Naive thymus-derived CD8-positive, alpha-beta T cell (primary cell): ENCODE results near the gene EFNA4. TPM values are rescaled to one million over a fixed set of nuclear protein-coding genes. Genes with fewer than 3 reads are reported as not detected.

Source experiments
- ATAC-seq, 2 donors: fragments of 150-1000 bp; cut with Tn5 transposase in 1 of 2; sonication (Bioruptor Pico), chemical (Tn5 transposase) in 1 of 2; 1 replicate in 1 of 2; 2 replicates in 1 of 2; pipeline ENCODE4 v1.10.0; 2021; ENCODE audit warnings: mild to moderate bottlenecking in 2 of 2, moderate library complexity in 2 of 2
- POLR2A ChIA-PET: fragments of 350-600 bp; sonication (Branson Sonifier 250); formaldehyde crosslinking; loops from one replicate; lab custom pipeline; 2021; ENCODE audit warnings: antibody characterized with exemption; lab: Charles Lee
- DNase-seq, 10 donors: peaks; one replicate each; pipeline versions ENCODE4 v3.0.0 to v3.0.0-alpha.2; 2020 to 2022
- H3K27ac Mint-ChIP-seq, 10 donors: one replicate each; pipeline ENCODE4 v1.8.0; 2020 to 2022; ENCODE audit warnings: mild to moderate bottlenecking in 10 of 10, mixed read lengths in 10 of 10, moderate library complexity in 4 of 10, inconsistent platforms in 1 of 10
- H3K27me3 Mint-ChIP-seq, 5 donors: one replicate each; pipeline ENCODE4 v1.8.0; 2021 to 2022; ENCODE audit warnings: mixed read lengths in 5 of 5
- H3K36me3 Mint-ChIP-seq, 3 donors: one replicate each; pipeline ENCODE4 v1.8.0; 2020 to 2022; ENCODE audit warnings: mixed read lengths in 3 of 3, mild to moderate bottlenecking in 2 of 3, inconsistent platforms in 1 of 3
- H3K4me1 Mint-ChIP-seq, 4 donors: one replicate each; pipeline ENCODE4 v1.8.0; 2021 to 2022; ENCODE audit warnings: mixed read lengths in 4 of 4
- H3K4me3 Mint-ChIP-seq, 10 donors: one replicate each; pipeline ENCODE4 v1.8.0; 2020 to 2022; ENCODE audit warnings: mild to moderate bottlenecking in 10 of 10, mixed read lengths in 10 of 10, moderate library complexity in 6 of 10, inconsistent platforms in 1 of 10
- H3K9me3 Mint-ChIP-seq, 9 donors: one replicate each; pipeline ENCODE4 v1.8.0; 2020 to 2022; ENCODE audit warnings: mixed read lengths in 9 of 9, mild to moderate bottlenecking in 3 of 9, inconsistent platforms in 1 of 9, moderate library complexity in 1 of 9
- polyA plus RNA-seq, 3 donors: library from polyadenylated mRNA; unstranded; fragments of 300-500 nt; fragmentation: Illumina TruSeq; gene quantifications; one replicate each; pipeline ENCODE4 v1.2.3, GENCODE V29; 2021
- total RNA-seq, 8 experiments: library from RNA in 2 of 8; stranded (reverse) in 2 of 8; gene quantifications; one replicate each; pipeline ENCODE4 v1.2.3 and lab custom pipeline; 2021 to 2026

The EFNA4 gene
- total and polyA plus RNA-seq, 5 experiments from 2014 or later, result 1.0 to 5.3 (median 2.6) TPM

GRCh38 chr1:155079487-155080311 lies 16.2 kb downstream of the EFNA4 start:
- POLR2A ChIA-PET, result interaction anchor here (0.5 to 2.8 kb wide), 5 partner anchors 10 to 471 kb away, joined by 4 to 14 read pairs (median 7); partner anchors contain the start of gene EFNA4
- DNase-seq (peak in 2 of 10 donors; percentile 22 to 30), ATAC-seq (peak; percentile 24 to 26)
- no peaks in the 10 kb centered on the region for H3K36me3 Mint-ChIP-seq
- H3K4me1 Mint-ChIP-seq, result peaks cover 27 to 48% (median 45%) of the 10 kb centered on the region in 4 donors
- H3K27me3 Mint-ChIP-seq, result peaks cover 22 to 48% (median 30%) of the 10 kb centered on the region in 5 donors
- H3K9me3 Mint-ChIP-seq, result no peaks in the 10 kb centered on the region
- H3K27ac Mint-ChIP-seq, result peak overlapping the region in 9 of 10 donors; percentile 0 to 89 (median 61)
- H3K4me3 Mint-ChIP-seq, result peak overlapping the region; percentile 71 to 91 (median 84)

DNA sequence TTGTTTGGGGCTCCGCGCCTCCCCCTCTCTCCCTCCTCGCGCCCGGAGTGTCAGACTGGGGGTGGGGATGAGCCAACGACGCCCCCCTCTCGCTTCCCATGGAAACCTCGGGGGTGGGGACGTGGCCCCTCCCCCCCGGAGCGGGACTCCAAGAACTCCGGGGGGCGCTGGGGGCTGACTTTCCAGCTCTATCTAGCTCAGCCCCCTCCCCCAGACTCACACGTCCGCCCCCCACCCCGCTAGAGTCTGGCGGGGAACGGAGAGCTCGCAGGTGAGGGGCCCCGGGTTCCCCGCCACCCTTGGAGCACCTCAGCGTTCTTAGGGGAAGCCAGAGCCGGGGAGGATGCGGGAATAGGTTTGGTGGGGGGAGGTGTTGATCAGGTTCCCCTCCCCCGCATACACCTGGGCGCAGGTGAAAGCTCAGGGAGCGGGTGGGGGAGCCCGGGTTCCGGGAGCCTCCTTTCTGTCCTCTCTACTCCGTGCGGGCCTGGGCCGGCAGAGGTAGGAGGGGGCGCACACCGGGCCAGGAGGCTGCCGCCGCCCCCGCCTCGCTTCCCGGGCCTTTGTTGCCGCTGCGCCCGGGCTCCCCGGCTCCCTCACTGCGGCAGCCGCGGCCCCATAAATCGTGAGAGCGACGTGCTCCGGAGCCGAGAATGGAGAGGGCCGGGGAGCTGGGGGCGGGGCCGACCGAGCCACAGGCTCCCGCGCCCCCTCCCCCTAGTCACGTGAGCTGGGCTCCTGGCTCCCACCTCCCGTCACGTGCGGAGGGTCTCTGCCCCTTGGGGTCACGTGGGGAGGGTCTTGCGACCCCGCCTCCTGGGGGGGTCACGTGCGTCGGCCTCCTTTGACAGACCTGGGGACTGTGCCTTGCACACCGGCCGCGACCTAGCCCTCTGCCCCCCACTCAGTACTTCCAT lies 17.0 kb downstream of the EFNA4 start:
- Mint-ChIP-seq H3K4me1 (peaks cover 27 to 56% (median 52%) of the 10 kb centered on the region in 4 donors), H3K27me3 (peaks cover 22 to 53% (median 30%) of the 10 kb centered on the region in 5 donors), H3K4me3 (peak overlapping the region in 9 of 10 donors; percentile 59 to 94 (median 80)), H3K27ac (peak overlapping the region in 1 of 10 donors; percentile 57), H3K9me3 (no peaks in the 10 kb centered on the region), H3K36me3 (no peaks in the 10 kb centered on the region)
- POLR2A ChIA-PET, result interaction anchor here (0.8 to 2.8 kb wide), 9 partner anchors 10 to 972 kb away, joined by 3 to 14 read pairs (median 3); no protein-coding TSS in a partner anchor
- DNase-seq (peak in 4 of 10 donors; percentile 30 to 46 (median 40)), ATAC-seq (no peak)

DNA sequence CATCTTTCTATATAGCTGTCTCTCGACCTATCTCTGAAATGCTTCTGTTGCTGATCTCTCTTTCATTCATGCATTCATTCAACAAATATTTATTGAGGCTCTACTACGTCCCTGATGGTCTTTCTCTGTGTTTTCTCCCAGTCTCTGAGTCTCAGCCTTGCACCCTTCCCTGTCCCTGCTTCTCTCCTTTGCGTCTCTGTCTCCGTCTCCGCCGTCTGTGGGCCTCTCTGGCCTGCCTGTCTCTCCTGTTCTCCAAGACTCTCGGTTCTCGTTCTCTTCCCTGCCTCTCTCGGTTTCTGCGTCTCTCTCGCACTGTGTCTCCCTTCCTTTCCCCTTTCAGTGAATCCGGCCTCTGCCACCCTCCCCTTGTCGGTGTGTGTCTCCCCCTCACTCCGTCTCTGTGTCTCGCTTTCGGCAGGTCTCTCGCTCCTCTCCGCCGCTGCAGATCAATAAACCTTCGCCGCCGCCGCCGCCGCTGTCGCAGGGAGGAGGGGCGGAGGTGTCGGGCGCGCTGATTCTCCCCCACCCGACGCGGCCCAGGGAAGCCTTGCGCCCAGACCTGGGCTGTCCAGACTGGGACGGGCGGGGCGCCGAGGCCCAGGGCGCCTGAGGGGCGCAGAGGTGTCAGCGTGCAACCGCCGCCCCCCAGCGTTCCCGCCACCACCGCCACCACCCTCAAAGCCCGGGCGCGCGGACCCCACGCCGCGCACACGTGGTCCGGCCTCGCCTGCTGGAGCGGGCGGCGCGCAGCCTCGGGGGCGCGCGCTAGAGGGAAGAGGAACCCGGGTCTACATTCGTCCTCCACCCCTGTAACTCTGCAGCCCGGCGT lies 18.1 kb downstream of the EFNA4 start:
- peak in 2 of 10 donors; percentile 34 to 38 for DNase-seq
- H3K36me3 Mint-ChIP-seq, result no peaks in the 10 kb centered on the region

DNA sequence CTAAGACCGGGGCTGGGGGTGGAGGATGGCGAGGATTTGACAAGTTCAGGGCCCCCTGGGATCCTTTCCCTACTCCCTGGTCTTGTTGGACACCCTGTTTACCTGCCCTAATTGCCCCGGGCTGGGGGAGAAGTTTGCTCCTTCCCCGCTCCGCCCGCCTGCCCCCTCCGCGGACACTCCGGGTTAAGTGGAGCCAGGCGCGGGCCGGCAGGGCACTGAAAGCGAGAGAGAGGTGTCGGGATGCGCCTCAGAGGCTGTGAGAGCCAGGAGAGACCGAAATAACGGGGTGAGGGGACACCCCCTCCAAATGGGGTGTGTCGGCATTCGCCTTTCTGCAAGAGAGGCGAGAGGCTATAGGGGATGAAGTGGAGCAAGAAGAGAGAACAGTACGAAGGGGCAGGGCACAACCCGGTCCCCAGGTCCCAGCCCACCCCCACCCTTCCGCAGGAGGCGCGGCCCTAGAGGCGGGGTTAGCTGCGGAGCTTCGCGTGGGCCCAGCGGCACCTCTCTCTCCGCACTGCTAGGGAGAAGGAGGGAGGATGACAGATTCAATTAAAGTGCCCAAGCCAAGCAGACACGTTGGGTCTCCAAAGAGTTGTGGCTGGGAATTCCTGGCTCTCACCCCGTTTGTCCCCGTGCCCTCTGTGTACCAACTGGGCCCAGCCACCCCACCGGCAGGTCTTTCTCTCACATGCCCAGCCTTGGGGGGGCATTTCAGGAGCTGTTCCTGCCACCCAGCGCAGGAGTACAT lies 18.9 kb downstream of the EFNA4 start:
- H3K4me3 Mint-ChIP-seq, result peak overlapping the region in 9 of 10 donors; percentile 20 to 81 (median 56)
- H3K4me1 Mint-ChIP-seq, result peaks cover 28 to 60% (median 55%) of the 10 kb centered on the region in 4 donors
- H3K27ac Mint-ChIP-seq, result peak overlapping the region in 2 of 10 donors; percentile 45 to 79
- ATAC-seq (no peak), DNase-seq (peak in 1 of 10 donors; percentile 23)
- H3K9me3 Mint-ChIP-seq, result no peaks in the 10 kb centered on the region
- H3K36me3 Mint-ChIP-seq, result no peaks in the 10 kb centered on the region
- POLR2A ChIA-PET, result interaction anchor here (0.6 kb wide), 1 partner anchor 19 kb away, joined by 3 read pairs; the partner anchor contains the start of gene EFNA4
- peaks cover 22 to 53% (median 30%) of the 10 kb centered on the region in 5 donors for H3K27me3 Mint-ChIP-seq

More for the DNA sequence above, 18.1 kb downstream of the EFNA4 start:
- peak overlapping the region in 7 of 10 donors; percentile 1 to 79 (median 59) for H3K27ac Mint-ChIP-seq
- peaks cover 22 to 53% (median 30%) of the 10 kb centered on the region in 5 donors for H3K27me3 Mint-ChIP-seq
- peaks cover 30 to 60% (median 55%) of the 10 kb centered on the region in 4 donors for H3K4me1 Mint-ChIP-seq
- peak overlapping the region; percentile 55 to 94 (median 80) for H3K4me3 Mint-ChIP-seq
- POLR2A ChIA-PET, result interaction anchor here (0.6 to 2.8 kb wide), 8 partner anchors 12 to 971 kb away, joined by 3 to 14 read pairs (median 3); partner anchors contain the start of gene EFNA4
- H3K9me3 Mint-ChIP-seq, result no peaks in the 10 kb centered on the region
- no peak for ATAC-seq

DNA sequence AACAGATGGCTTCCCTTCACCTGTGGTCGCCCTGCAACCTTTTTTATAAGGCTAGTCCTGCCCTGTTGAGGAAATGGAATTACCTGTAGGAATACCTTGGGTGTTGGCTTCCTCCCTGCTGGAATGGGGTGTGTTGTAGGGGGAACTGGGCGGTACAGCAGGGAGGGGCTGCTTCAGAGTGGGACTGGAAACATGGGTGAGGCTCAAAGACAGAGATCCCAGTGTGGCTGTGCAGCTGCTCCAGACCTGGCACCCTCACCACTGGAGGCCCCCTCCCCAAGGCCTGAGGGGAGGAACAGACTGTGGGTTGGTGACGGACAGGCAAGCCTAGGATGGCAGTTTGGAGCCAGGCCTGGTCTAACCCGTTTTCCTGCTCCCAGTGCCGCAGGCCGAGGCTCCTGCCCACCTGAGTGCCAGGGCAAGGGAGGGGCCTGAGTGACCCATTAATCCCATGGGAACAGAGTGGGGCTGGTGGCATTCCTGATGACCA lies 19.6 kb downstream of the EFNA4 start:
- H3K4me3 Mint-ChIP-seq, result peak overlapping the region in 7 of 10 donors; percentile 39 to 81 (median 53)
- DNase-seq (no peak), ATAC-seq (no peak)
- peaks cover 22 to 53% (median 30%) of the 10 kb centered on the region in 5 donors for H3K27me3 Mint-ChIP-seq
- H3K4me1 Mint-ChIP-seq, result peaks cover 25 to 57% (median 54%) of the 10 kb centered on the region in 4 donors
- POLR2A ChIA-PET, result interaction anchor here (0.6 to 2.9 kb wide), 2 partner anchors 22 to 222 kb away, joined by 4 to 44 read pairs; partner anchors contain the start of gene EFNA4
- no peak overlapping the region for H3K27ac Mint-ChIP-seq
- no peaks in the 10 kb centered on the region for H3K9me3 Mint-ChIP-seq
- H3K36me3 Mint-ChIP-seq, result no peaks in the 10 kb centered on the region

DNA sequence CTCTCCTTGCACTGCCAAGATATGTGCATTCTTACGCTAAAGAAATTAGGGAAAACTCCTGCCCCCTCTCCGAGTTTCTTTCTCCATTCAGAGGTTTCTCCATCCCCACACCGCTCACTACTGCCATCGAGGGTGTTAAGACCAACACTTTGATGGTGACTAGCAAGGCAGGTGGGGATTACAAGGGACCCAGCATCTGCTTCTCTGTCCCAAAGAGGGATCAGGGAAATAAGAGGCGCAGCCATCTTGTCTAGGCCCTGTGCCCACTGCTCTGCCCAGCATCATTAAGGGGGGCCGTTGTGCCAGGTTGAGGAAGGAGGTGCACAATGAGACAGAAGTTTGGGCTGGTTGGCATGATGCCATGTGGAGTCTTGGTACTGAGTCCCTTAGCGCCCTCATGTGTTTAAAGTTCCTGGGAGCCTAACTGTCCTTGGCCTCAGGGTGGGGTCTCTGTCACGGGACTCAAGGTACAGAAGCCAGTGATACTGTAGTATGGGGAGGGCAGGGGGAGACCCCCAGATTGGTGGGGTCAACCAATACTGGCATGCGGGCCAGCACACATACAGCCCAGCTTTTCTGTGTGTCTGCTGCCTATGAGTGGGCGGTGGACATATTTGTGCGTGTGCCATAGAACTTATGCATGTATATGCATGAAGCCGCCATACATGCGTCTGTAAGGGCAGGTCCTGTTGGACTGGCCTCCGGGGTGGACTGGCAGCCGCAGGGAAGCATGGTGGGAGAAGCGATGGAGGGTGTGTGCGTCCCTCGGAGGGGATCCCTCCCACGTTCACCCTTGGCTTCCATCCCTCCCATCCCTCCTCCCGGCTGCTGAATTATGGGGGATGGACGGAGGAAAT lies 20.6 kb downstream of the EFNA4 start:
- POLR2A ChIA-PET, result interaction anchor here (0.6 to 3.0 kb wide), 18 partner anchors 8 to 723 kb away, joined by 3 to 44 read pairs (median 7); partner anchors contain the start of genes ADAM15, EFNA4, FLAD1 and KRTCAP2
- Mint-ChIP-seq H3K27ac (peak overlapping the region in 6 of 10 donors; percentile 33 to 98 (median 94)), H3K9me3 (no peaks in the 10 kb centered on the region), H3K4me3 (peak overlapping the region; percentile 92 to 99 (median 96)), H3K27me3 (peaks cover 22 to 51% (median 30%) of the 10 kb centered on the region in 5 donors), H3K4me1 (peaks cover 25 to 56% (median 50%) of the 10 kb centered on the region in 4 donors), H3K36me3 (no peaks in the 10 kb centered on the region)
- ATAC-seq (no peak), DNase-seq (no peak)

GRCh38 chr1:155084722-155085503 lies 21.4 kb downstream of the EFNA4 start:
- Mint-ChIP-seq H3K27ac (peak overlapping the region; percentile 85 to 98 (median 94)), H3K36me3 (no peaks in the 10 kb centered on the region), H3K9me3 (no peaks in the 10 kb centered on the region), H3K4me1 (peaks cover 20 to 48% (median 42%) of the 10 kb centered on the region in 4 donors), H3K27me3 (peaks cover 18 to 43% (median 26%) of the 10 kb centered on the region in 5 donors), H3K4me3 (peak overlapping the region; percentile 92 to 99 (median 96))
- ATAC-seq (peak; percentile 79 to 82), DNase-seq (peak; percentile 80 to 99 (median 90))
- POLR2A ChIA-PET, result interaction anchor here (0.6 to 3.0 kb wide), 22 partner anchors 9 to 724 kb away, joined by 3 to 44 read pairs (median 6); partner anchors contain the start of genes ADAM15, EFNA4, FLAD1 and KRTCAP2

GRCh38 chr1:155085504-155086127 lies 22.1 kb downstream of the EFNA4 start:
- ATAC-seq, result peak; percentile 13 to 30
- POLR2A ChIA-PET, result interaction anchor here (0.6 to 3.0 kb wide), 13 partner anchors 20 to 148 kb away, joined by 3 to 44 read pairs (median 8); partner anchors contain the start of genes ADAM15, EFNA4, FLAD1 and KRTCAP2
- no peaks in the 10 kb centered on the region for H3K9me3 Mint-ChIP-seq

More at GRCh38 chr1:155085504-155086127, 22.1 kb downstream of the EFNA4 start:
- Mint-ChIP-seq H3K4me1 (peaks cover 20 to 45% (median 39%) of the 10 kb centered on the region in 4 donors), H3K36me3 (no peaks in the 10 kb centered on the region), H3K4me3 (peak overlapping the region; percentile 92 to 99 (median 96)), H3K27ac (peak overlapping the region; percentile 85 to 98 (median 94)), H3K27me3 (peaks cover 18 to 42% (median 26%) of the 10 kb centered on the region in 5 donors)
- peak in 9 of 10 donors; percentile 48 to 83 (median 53) for DNase-seq
